Endodermal cell (in vitro differentiated cells): ENCODE results near the gene THSD7B. TPM values are rescaled to one million over a fixed set of nuclear protein-coding genes. Genes with fewer than 3 reads are reported as not detected.

ENCODE experiments used
- DNase-seq: peaks from one replicate; pipeline ENCODE4 v3.0.0-alpha.2; 2017
- H3K27ac ChIP-seq: 2 replicates; pipeline ENCODE4 v1.5.1; 2013; ENCODE audit warnings: mild to moderate bottlenecking, low read depth, low read length, moderate library complexity
- H3K27me3 ChIP-seq: 2 replicates; pipeline ENCODE4 v1.6.1; 2013; ENCODE audit warnings: mild to moderate bottlenecking, low read length, moderate library complexity; ENCODE audit not compliant: insufficient read depth, control insufficient read depth, poor library complexity, severe bottlenecking
- H3K36me3 ChIP-seq: 2 replicates; pipeline ENCODE4 v1.7.0; 2013; ENCODE audit warnings: mild to moderate bottlenecking, low read length, moderate library complexity; ENCODE audit not compliant: control insufficient read depth, insufficient read depth
- H3K4me1 ChIP-seq: one replicate; pipeline ENCODE4 v1.7.0; 2013; ENCODE audit warnings: low read length; ENCODE audit not compliant: control insufficient read depth, insufficient read depth
- H3K4me3 ChIP-seq: 2 replicates; pipeline ENCODE4 v1.5.1; 2013; ENCODE audit warnings: mild to moderate bottlenecking, low read length, moderate library complexity
- H3K9ac ChIP-seq: 2 replicates; pipeline ENCODE4 v1.6.1; 2013; ENCODE audit warnings: mild to moderate bottlenecking, low read length, moderate library complexity; ENCODE audit not compliant: poor library complexity, severe bottlenecking; ENCODE audit errors: extremely low read depth
- H3K9me3 ChIP-seq: 2 replicates; pipeline ENCODE4 v1.6.1; 2013; ENCODE audit warnings: mild to moderate bottlenecking, low read length, moderate library complexity; ENCODE audit not compliant: control insufficient read depth
- H3K27ac Mint-ChIP-seq: 2 replicates; pipeline ENCODE4 v1.8.0; 2020; ENCODE audit warnings: mixed read lengths
- H3K27me3 Mint-ChIP-seq: 2 replicates; pipeline ENCODE4 v1.8.0; 2021; ENCODE audit warnings: mild to moderate bottlenecking, mixed read lengths; ENCODE audit not compliant: insufficient read depth
- H3K36me3 Mint-ChIP-seq: 2 replicates; pipeline ENCODE4 v1.8.0; 2020; ENCODE audit warnings: low read depth, mixed read lengths
- H3K4me1 Mint-ChIP-seq: 2 replicates; pipeline ENCODE4 v1.8.0; 2020; ENCODE audit warnings: mixed read lengths
- H3K4me3 Mint-ChIP-seq: 2 replicates; pipeline ENCODE4 v1.8.0; 2020; ENCODE audit warnings: mild to moderate bottlenecking, moderate library complexity, mixed read lengths
- H3K9me3 Mint-ChIP-seq: 2 replicates; pipeline ENCODE4 v1.8.0; 2020; ENCODE audit warnings: mild to moderate bottlenecking, mixed read lengths
- CTCF ChIP-seq: fragments of 200-600 bp; sonication (generic); conservative IDR thresholded peaks from 2 replicates; pipeline ENCODE4 v1.5.0; 2021; ENCODE audit warnings: antibody characterized with exemption, mild to moderate bottlenecking
- WGBS, 2 experiments: methylation state at CpG; one replicate each; pipeline versions ENCODE4 v1.1.5 to v1.1.7; 2013; ENCODE audit warnings: missing lambda C conversion rate in 2 of 2, mixed read lengths in 1 of 2; ENCODE audit not compliant: insufficient coverage in 1 of 2, insufficient read length in 1 of 2; 5-methylcytosine and 5-hydroxymethylcytosine counted together
- total RNA-seq, 2 donors: library from RNA; stranded (reverse); fragmentation: NEBNext Ultra II Directional in 1 of 2; extraction: Animal tissue kit (Norgen Biotek cat#: 25700) in 1 of 2; gene quantifications; 2 replicates in 1 of 2; 3 replicates in 1 of 2; pipeline ENCODE4 v1.2.1, GENCODE V29; 2021

The THSD7B gene
- total RNA-seq, 2 donors from 2014 or later: 1.8 to 2.6 TPM

- peaks cover 5% of the 10 kb centered on the region for H3K9me3 Mint-ChIP-seq
- Histone ChIP-seq H3K36me3 (no peaks in the 10 kb centered on the region), H3K27ac (no peak overlapping the region), H3K4me3 (no peak overlapping the region), H3K4me1 (no peaks in the 10 kb centered on the region), H3K27me3 (no peaks in the 10 kb centered on the region), H3K9me3 (peaks cover 4% of the 10 kb centered on the region), H3K9ac (no peak overlapping the region)
- DNase-seq: no peak
- H3K27ac Mint-ChIP-seq: no peak overlapping the region
- no peak overlapping the region for H3K4me3 Mint-ChIP-seq
- TF ChIP-seq CTCF: peak; percentile 48
- H3K36me3 Mint-ChIP-seq: no peaks in the 10 kb centered on the region
- no peaks in the 10 kb centered on the region for H3K27me3 Mint-ChIP-seq
- peaks cover 9% of the 10 kb centered on the region for H3K4me1 Mint-ChIP-seq
- 88% methylated on average over 1 of the region's 1 CpG; no CpG with 5 or more reads in 1 of the 2 experiments for WGBS, 2 experiments
Measured at GRCh38 chr2:136935119-136935518, 169.8 kb downstream of the THSD7B start.

- Mint-ChIP-seq H3K4me1 (peaks cover 11% of the 10 kb centered on the region), H3K36me3 (peaks cover 2% of the 10 kb centered on the region), H3K4me3 (no peak overlapping the region), H3K27ac (no peak overlapping the region), H3K9me3 (peaks cover 5% of the 10 kb centered on the region), H3K27me3 (no peaks in the 10 kb centered on the region)
- no peak overlapping the region for H3K27ac ChIP-seq
- H3K4me3 ChIP-seq: no peak overlapping the region
- no peaks in the 10 kb centered on the region for H3K36me3 ChIP-seq
- H3K4me1 ChIP-seq: no peaks in the 10 kb centered on the region
- no peaks in the 10 kb centered on the region for H3K27me3 ChIP-seq
- H3K9ac ChIP-seq: no peak overlapping the region
- no peak for TF ChIP-seq CTCF
- no peak for DNase-seq
- H3K9me3 ChIP-seq: peaks cover 6% of the 10 kb centered on the region
- WGBS, 2 experiments: 0% methylated on average over 1 of the region's 1 CpG
Measured at GRCh38 chr2:136956050-136956449, 190.7 kb downstream of the THSD7B start.

- no CpG with 5 or more reads among the region's 1 CpG for WGBS, 2 experiments
- H3K9me3 Mint-ChIP-seq: peaks cover 5% of the 10 kb centered on the region
Measured at GRCh38 chr2:136957044-136957443, 191.7 kb downstream of the THSD7B start.

More at GRCh38 chr2:136957044-136957443, 191.7 kb downstream of the THSD7B start:
- Histone ChIP-seq H3K4me3 (no peak overlapping the region), H3K9me3 (peaks cover 6% of the 10 kb centered on the region), H3K36me3 (no peaks in the 10 kb centered on the region), H3K27me3 (no peaks in the 10 kb centered on the region), H3K4me1 (no peaks in the 10 kb centered on the region), H3K27ac (no peak overlapping the region), H3K9ac (no peak overlapping the region)
- no peak for DNase-seq
- peaks cover 11% of the 10 kb centered on the region for H3K4me1 Mint-ChIP-seq
- no peak overlapping the region for H3K27ac Mint-ChIP-seq
- no peak overlapping the region for H3K4me3 Mint-ChIP-seq
- no peaks in the 10 kb centered on the region for H3K27me3 Mint-ChIP-seq
- no peak for TF ChIP-seq CTCF
- H3K36me3 Mint-ChIP-seq: peaks cover 2% of the 10 kb centered on the region
